Natural killer cell treated with Interleukin-12 subunit alpha and Interleukin-12 subunit beta and Interleukin-15 and Interleukin-18, amount 100 ng/mL, for 72 hours (primary cell): Measurements from ENCODE around the gene P2RX2. TPM values are rescaled to one million over a fixed set of nuclear protein-coding genes. Genes with fewer than 3 reads are reported as not detected.

Experiments
- ATAC-seq, 2 donors: fragments of 150-1000 bp; cut with Tn5 transposase in 1 of 2; sonication (Bioruptor Pico), chemical (Tn5 transposase) in 1 of 2; 2 replicates each; pipeline ENCODE4 v1.10.0; 2021
- DNase-seq: peaks from one replicate; pipeline ENCODE4 v3.0.0; 2022; ENCODE audit warnings: low spot score
- H3K27ac Mint-ChIP-seq, 2 donors: 1 replicate in 1 of 2; 2 replicates in 1 of 2; pipeline ENCODE4 v1.8.0; 2022; ENCODE audit warnings: mixed read lengths in 2 of 2, mild to moderate bottlenecking in 1 of 2, moderate library complexity in 1 of 2
- H3K27me3 Mint-ChIP-seq, 2 donors: 1 replicate in 1 of 2; 2 replicates in 1 of 2; pipeline ENCODE4 v1.8.0; 2022; ENCODE audit warnings: mixed read lengths in 2 of 2
- H3K36me3 Mint-ChIP-seq: one replicate; pipeline ENCODE4 v1.8.0; 2022; ENCODE audit warnings: mixed read lengths
- H3K4me1 Mint-ChIP-seq, 2 donors: 1 replicate in 1 of 2; 2 replicates in 1 of 2; pipeline ENCODE4 v1.8.0; 2022; ENCODE audit warnings: low read depth in 2 of 2, mixed read lengths in 2 of 2, mild to moderate bottlenecking in 1 of 2
- H3K4me3 Mint-ChIP-seq: one replicate; pipeline ENCODE4 v1.8.0; 2022; ENCODE audit warnings: mixed read lengths
- H3K9me3 Mint-ChIP-seq: 2 replicates; pipeline ENCODE4 v1.8.0; 2022; ENCODE audit warnings: mixed read lengths
- total RNA-seq, 2 donors: library from RNA; stranded (reverse); gene quantifications; one replicate each; pipeline ENCODE4 v1.2.3, GENCODE V29; 2022

Gene P2RX2
- total RNA-seq, 2 donors from 2014 or later = not detected

DNA sequence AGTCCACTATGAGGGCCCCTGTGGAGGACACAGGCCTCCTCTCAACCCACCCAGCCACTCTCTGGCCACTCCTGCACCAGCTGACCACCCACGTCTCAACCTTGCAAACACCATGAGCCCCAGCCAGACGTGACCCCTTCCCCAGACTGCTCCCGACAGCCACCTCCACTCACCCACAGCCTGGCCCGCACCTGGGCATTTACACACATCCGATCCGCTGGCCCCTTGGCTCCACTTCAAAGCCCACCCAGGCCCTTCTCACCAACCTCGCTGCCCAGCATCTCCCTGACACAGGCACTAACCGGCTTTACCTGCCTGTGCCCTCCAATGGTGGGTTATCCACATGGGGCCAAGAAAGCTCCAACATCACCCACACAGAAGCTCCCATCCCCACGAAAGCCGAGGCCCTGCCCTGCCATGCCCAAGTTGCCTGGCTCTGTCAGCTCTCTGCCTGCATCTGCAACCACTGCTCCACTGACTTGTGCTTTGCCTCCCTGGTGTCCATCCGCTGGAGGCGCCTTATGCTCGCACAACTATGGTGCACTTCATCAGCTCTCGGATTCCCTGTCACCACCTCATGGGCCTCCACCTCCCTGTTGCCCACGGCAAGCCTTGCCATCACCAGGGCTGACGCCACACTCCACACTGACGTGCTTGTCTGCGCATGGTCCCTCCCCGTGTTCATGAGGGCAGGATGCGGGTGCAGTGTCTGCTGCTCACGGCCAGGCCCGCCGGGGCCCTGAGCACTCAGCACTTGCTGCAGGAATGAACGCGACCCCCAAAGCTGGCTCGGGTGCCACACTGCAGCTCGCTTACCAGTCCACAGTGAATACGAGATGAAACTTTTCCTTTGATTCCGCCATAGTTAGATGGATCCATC lies 16.7 kb downstream of the P2RX2 start:
- ATAC-seq (no peak), DNase-seq (no peak)
- peaks cover 17% of the 10 kb centered on the region for H3K36me3 Mint-ChIP-seq
- H3K27me3 Mint-ChIP-seq = no peaks in the 10 kb centered on the region
- H3K27ac Mint-ChIP-seq = peak overlapping the region in 1 of 2 donors; percentile 63
- H3K9me3 Mint-ChIP-seq = no peaks in the 10 kb centered on the region
- no peaks in the 10 kb centered on the region for H3K4me1 Mint-ChIP-seq
- H3K4me3 Mint-ChIP-seq = no peak overlapping the region

DNA sequence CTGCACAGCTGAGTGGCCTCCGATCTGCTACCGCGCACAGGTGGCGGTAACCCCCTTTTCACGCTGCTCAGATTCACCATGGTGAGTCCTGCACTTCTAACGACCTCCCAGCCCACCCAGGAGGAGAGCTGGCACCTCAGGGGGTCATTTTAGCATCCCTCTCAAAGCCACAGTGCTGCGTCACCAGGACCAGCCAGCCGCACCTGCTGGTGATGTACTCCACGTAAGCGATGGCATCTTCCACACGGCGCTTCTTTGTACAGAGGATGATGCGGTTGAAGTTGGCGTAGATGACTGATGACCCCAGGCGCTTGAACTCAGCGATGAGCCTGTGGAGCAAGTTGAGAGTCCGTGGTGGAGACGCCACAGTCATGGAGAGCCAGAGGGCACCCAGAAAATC lies 19.2 kb downstream of the P2RX2 start:
- ATAC-seq (no peak), DNase-seq (no peak)
- Mint-ChIP-seq H3K36me3 (peaks cover 4% of the 10 kb centered on the region), H3K4me3 (no peak overlapping the region), H3K27me3 (no peaks in the 10 kb centered on the region), H3K4me1 (peaks cover 10% of the 10 kb centered on the region in 2 donors), H3K27ac (no peak overlapping the region), H3K9me3 (no peaks in the 10 kb centered on the region)

DNA sequence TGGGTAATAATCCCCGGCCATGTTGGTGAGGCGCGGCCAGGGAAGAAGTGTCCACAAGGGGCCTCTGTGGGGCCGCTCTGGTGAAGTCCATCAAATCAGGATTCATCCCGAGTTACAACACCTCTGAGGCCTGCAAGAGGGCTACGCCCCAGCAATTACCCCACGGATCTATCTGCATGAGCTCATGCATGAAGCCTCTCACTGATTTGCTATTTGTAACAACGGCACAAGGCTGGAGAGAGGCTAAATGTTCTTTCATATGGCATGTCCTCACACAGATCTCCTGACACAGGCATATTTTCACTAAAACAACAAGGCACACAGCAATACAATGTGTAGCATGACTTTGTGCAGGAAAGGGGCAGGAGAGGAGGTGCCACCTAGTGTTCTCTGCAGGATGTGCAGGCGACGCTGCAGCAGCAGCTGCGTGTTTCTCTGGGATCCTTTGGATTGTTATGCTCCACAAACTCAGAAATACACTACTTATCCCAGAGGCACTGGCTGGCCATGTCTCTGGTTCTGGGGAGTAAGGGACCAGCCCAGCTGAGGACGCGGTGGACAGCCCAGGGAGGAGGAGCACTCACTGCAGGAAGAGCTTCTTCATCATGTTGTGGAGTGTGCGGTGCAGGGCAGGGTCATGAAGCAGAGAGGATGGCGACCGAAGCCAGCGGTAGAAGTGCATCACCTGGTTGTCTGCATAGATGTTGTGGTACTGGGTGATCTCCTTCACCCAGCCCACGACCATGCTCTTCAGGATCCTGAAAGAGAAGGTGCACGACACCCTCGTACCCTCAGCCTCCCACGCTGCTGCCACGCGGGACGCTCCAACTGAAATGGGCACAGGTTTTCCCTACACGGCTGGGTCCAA lies 20.2 kb downstream of the P2RX2 start:
- no peak for DNase-seq
- Mint-ChIP-seq H3K36me3 (peaks cover 4% of the 10 kb centered on the region), H3K4me1 (peaks cover 10% of the 10 kb centered on the region in 2 donors), H3K27ac (no peak overlapping the region), H3K4me3 (no peak overlapping the region), H3K27me3 (no peaks in the 10 kb centered on the region), H3K9me3 (no peaks in the 10 kb centered on the region)
- ATAC-seq = no peak

DNA sequence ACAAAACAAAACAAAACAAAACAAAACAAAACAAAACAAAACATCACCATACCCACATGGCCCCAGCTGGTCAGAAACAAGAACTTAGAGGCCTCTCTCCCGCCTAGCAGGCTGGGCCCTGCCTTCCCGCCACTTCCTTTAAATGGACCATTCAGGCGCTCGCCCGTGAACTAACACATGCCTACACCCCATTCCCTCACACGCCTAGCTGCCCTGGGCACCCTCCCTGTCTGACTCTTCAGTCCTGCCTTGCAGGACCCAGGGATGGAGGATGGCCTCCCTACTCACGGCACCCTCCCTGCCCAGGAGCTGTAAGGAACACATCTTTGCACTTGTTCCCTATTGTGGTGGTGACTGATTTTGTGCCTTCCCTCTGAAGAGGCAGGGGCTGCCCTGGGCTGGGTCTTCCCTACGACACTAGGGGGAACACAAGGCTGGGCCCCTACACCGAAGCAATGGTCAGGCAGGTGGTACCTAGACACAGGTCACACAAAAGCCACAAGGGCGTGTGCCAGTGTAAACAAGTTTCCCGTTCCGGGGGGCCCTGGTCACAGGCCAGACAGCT lies 21.5 kb downstream of the P2RX2 start:
- Mint-ChIP-seq H3K9me3 (no peaks in the 10 kb centered on the region), H3K4me3 (no peak overlapping the region), H3K27ac (no peak overlapping the region), H3K27me3 (no peaks in the 10 kb centered on the region), H3K4me1 (peaks cover 10% of the 10 kb centered on the region in 2 donors), H3K36me3 (peaks cover 4% of the 10 kb centered on the region)
- DNase-seq = no peak
- ATAC-seq = no peak

DNA sequence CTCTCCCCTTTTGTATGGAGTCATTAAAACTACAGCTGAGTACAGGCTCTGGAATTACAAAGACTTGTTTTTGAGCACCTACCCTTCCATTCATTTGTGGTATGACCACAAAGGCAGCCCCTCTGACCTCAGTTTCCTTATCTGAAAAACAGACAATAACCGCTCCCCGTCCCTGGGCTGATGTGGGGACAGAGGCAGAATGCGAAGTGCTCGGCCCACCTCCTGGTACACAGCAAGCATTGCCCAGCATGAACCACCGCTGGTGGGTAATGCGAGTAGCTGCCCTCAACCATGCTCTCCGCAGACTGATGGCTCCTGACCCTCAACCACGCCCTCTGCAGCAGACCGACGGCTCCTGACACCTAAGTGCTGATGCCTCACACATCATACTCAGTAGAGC lies 22.4 kb downstream of the P2RX2 start:
- H3K27me3 Mint-ChIP-seq = no peaks in the 10 kb centered on the region
- H3K4me1 Mint-ChIP-seq = peaks cover 10% of the 10 kb centered on the region in 2 donors
- no peak overlapping the region for H3K4me3 Mint-ChIP-seq
- peaks cover 4% of the 10 kb centered on the region for H3K36me3 Mint-ChIP-seq
- H3K27ac Mint-ChIP-seq = no peak overlapping the region
- DNase-seq = no peak
- no peak for ATAC-seq
- H3K9me3 Mint-ChIP-seq = no peaks in the 10 kb centered on the region

DNA sequence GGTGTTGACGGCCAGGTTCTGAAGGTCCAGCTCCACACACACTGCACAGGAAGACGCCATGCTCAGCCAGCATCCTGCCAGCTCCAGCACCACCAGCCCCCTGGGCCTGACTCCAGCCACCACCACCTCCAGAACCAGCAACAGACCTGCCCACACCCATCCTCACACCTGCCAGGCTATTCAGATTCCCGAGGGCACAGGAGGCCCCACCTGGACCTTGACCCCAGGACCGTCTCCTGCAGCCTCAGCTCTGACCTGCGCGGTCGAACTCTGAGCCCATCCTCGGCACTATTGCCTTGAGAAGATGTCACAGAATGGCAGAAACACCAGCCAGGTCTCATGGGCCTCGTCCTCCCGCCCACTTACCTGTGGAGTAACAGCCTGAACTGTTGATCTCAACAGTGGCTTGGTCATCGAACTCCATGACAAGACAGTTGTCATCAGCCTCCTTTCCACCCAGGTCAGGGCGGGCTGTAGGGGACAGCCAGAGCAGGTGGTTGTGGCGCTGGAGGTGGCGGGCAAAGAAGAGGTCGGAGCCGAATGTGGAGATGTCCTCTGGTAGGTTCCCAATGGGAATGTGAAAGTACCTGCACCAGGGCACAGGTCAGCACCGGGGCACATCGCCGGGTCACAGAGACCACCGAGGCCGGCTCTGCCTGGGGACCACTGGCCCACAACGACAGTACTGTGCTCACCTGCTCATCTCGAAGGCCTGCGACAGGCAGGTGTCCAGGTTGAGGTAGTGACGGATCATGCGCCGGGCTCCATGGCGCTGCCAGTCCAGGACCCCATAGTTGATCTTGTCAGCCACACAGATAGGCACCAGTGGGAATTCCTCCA lies 23.5 kb downstream of the P2RX2 start:
- Mint-ChIP-seq H3K36me3 (peaks cover 4% of the 10 kb centered on the region), H3K27ac (no peak overlapping the region), H3K4me1 (peaks cover 10% of the 10 kb centered on the region in 2 donors), H3K27me3 (no peaks in the 10 kb centered on the region), H3K4me3 (no peak overlapping the region), H3K9me3 (no peaks in the 10 kb centered on the region)
- ATAC-seq (no peak), DNase-seq (no peak)

DNA sequence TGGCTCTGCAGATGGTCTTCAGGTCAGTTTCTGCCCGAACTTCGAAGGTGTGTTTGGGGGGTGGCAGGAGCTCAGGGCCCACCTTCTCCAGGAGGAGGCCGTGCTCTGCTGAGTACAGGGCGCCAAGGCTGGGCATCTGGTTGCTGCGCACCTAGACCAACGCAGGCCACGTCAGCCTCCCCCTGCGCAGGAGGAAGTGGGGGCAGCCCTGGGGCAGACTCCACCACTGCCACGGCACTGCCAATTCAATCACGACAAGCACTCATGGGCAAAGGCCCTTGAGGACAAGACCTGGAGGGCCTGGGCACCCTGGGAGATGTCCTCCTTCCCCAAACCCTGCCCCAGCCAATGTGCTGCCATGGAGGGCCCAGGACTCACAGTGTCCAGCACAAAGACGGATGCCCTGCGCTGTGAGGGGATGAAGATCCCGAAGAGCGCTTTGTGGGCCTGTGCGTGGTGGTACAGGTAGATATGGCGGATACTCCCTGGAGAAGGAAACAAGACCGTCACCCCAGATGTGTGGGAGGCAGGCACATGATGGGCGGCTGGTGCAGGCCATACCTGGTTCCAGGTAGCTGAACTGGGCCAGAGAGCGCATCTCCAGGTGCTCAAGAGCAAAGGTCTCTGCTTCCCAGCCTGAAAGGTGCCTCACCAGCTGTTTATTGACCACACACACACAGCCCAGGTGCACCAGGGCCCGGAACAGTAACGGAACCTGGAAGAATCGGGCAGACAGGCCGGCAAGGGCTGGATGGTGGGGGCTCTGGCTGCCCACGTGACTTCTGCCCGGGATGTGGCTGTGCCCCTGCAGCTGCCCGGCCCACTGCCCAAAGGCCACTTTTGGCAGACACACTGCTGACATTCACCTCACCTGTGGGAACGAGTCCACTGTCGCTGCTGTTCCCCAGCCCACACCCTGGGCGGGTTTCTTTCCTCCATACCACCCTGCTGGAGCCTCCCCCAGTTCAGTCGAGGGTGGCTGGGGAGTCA lies 24.6 kb downstream of the P2RX2 start:
- DNase-seq = no peak
- Mint-ChIP-seq H3K4me3 (no peak overlapping the region), H3K4me1 (peaks cover 10% of the 10 kb centered on the region in 2 donors), H3K36me3 (peaks cover 10% of the 10 kb centered on the region), H3K27me3 (no peaks in the 10 kb centered on the region), H3K9me3 (no peaks in the 10 kb centered on the region), H3K27ac (no peak overlapping the region)
- no peak for ATAC-seq

DNA sequence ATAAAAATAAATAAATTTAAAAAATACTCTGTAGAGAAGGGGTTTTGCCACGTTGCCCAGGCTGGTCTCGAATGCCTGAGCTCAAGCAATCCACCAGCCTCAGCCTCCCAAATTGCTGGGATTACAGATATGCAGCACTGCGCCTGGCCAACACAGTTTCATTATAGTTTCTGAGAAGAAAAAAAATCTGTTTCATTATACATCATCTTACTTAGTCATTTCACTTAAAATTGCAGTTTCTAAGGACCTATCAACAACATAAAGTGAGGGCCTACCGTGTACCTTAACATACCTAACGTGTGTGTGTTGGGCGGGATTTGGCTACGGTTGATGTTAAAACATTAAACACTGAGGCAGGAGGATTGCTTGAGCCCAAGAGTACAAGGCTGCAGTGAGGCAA lies 28.3 kb downstream of the P2RX2 start:
- no peaks in the 10 kb centered on the region for H3K9me3 Mint-ChIP-seq
- ATAC-seq (peak in 1 of 2 donors; percentile 52), DNase-seq (no peak)
- H3K27me3 Mint-ChIP-seq = no peaks in the 10 kb centered on the region
- H3K27ac Mint-ChIP-seq = no peak overlapping the region
- no peak overlapping the region for H3K4me3 Mint-ChIP-seq
- no peaks in the 10 kb centered on the region for H3K4me1 Mint-ChIP-seq
- peaks cover 6% of the 10 kb centered on the region for H3K36me3 Mint-ChIP-seq

DNA sequence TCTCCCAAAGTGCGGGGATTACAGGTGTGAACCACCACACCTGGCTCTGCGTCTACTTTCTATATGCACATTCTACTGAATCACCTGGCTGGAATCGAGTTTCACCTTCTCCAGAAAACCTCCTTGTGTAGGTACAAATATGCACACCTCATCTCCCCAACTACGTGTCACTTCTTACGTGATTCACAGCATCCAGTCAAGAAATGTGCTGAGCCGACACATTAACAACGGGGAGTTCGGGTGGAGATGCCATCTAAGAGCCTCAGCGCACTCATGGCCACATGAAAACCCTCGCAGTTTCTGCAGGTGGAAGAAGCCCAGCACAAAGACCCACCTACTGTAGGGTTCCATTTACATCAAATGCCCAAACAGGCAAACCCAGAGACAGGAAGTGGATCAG lies 29.3 kb downstream of the P2RX2 start:
- no peak for DNase-seq
- Mint-ChIP-seq H3K9me3 (no peaks in the 10 kb centered on the region), H3K36me3 (peaks cover 12% of the 10 kb centered on the region), H3K4me3 (no peak overlapping the region), H3K4me1 (no peaks in the 10 kb centered on the region), H3K27ac (no peak overlapping the region), H3K27me3 (no peaks in the 10 kb centered on the region)
- no peak for ATAC-seq

DNA sequence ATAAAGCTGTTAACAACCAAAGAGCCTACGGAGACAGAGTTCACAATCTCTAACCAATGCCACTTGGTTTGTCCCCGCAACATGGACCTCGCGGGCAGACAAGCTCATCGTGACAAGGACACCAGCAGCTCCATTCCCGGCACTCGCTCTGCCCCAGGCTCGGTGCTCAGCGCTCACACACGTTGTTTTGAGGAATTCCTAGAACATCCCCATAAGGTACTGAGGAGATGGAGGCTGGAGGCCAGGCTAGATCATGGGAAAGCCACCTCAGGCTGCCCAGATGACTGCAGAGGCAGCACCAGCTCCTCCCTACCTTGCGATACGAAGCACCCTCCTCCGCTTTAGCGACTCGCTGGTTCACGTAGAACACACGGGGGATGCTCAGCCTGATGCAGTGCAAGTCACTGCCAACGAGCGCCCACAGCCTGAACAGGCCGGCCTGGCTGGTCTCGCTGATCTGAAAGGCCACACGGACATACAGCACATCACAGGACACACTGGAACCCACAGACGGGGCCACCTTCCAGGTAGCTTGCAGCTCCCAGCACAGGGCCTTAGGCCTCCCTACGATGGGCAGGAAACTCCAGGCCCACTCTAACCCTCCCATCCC lies 30.1 kb downstream of the P2RX2 start:
- H3K36me3 Mint-ChIP-seq = peaks cover 16% of the 10 kb centered on the region
- no peaks in the 10 kb centered on the region for H3K9me3 Mint-ChIP-seq
- H3K27ac Mint-ChIP-seq = no peak overlapping the region
- H3K4me1 Mint-ChIP-seq = no peaks in the 10 kb centered on the region
- no peak overlapping the region for H3K4me3 Mint-ChIP-seq
- DNase-seq (no peak), ATAC-seq (peak; percentile 31 to 36)
- H3K27me3 Mint-ChIP-seq = no peaks in the 10 kb centered on the region

DNA sequence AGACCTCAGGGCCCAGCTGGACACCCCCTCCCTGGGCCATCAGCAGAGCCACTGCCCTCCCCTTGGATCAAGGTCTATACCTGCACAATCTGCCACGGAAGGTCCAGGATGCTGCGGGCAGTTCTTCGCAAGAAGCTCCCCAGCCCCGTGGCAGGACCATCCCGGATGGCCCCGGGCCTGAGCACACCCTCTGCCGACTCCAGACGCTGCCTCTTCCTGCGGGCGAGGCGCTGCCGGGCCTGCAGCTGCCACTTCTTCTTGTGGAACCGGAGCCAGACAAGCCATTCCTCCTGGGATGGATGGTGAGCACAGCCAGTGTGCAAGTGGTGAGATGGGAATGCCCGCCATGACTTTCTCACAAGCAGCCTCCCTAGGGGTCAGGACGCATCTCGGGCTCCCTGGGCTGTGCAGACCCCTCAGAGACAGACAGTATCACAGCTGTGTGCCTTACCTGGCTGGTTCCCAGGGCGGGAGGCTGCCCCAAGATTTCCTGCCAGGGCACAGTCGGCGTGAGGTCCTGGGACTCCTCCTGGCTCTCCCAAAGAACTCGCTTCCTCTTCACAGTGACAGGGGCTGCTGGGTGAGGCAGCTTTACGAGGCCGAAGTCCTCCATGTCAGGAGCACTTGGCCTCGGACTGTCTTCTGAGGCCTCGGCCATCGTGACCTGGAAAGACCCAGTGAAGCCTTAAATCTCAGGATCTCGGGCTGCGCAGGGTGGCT lies 30.8 kb downstream of the P2RX2 start:
- Mint-ChIP-seq H3K27ac (no peak overlapping the region), H3K9me3 (no peaks in the 10 kb centered on the region), H3K36me3 (peaks cover 17% of the 10 kb centered on the region), H3K4me1 (no peaks in the 10 kb centered on the region), H3K27me3 (no peaks in the 10 kb centered on the region), H3K4me3 (no peak overlapping the region)
- no peak for DNase-seq
- peak; percentile 29 to 59 for ATAC-seq
